Upper lobe of left lung (tissue), 4 donors: Measurements from ENCODE around the gene AKAP11.

Experiments
- CTCF ChIP-seq, 6 experiments: fragments of 450-650 bp in 4 of 6; fragments of 200-600 bp in 2 of 6; sonication (generic) in 2 of 6; IDR thresholded peaks; one replicate each; pipeline ENCODE4 v1.5.1; 2016 to 2019; ENCODE audit warnings: antibody characterized with exemption in 6 of 6
- POLR2A ChIP-seq, 4 donors: fragments of 450-650 bp; IDR thresholded peaks; one replicate each; pipeline ENCODE4 v1.5.1; 2016 to 2017; ENCODE audit warnings: antibody characterized with exemption in 4 of 4, mild to moderate bottlenecking in 2 of 4

- TF ChIP-seq POLR2A (IDR thresholded peaks at IDR 0.05) (no peak), CTCF (IDR thresholded peaks at IDR 0.05) (no peak)
Measured at GRCh38 chr13:42360046-42360574, 88.2 kb downstream of the AKAP11 start.
